DND-41 (cell line): ENCODE measurements around the gene OGG1.
A peak's percentile ranks its signal among the peaks of the same experiment; 100 is the strongest.

Experiments
- ATAC-seq: fragments of 200-7000 bp; cut with Tn5 transposase; 3 replicates; pipeline ENCODE4 v1.9.1; 2021; ENCODE audit warnings: low read depth; ENCODE audit not compliant: insufficient read depth
- DNase-seq: peaks from one replicate; pipeline ENCODE4 v3.0.0-alpha.2; 2020
- H2AFZ ChIP-seq: 2 replicates; pipeline ENCODE4 v1.6.0; 2012; ENCODE audit warnings: low read depth, low read length
- H3K27ac ChIP-seq: 2 replicates; pipeline ENCODE4 v1.5.1; 2012; ENCODE audit warnings: low read length, inconsistent platforms
- H3K27me3 ChIP-seq: fragments of 200-600 bp; sonication (generic); 2 replicates; pipeline ENCODE4 v1.6.0; 2012; ENCODE audit warnings: low read length, mild to moderate bottlenecking, inconsistent platforms; ENCODE audit not compliant: insufficient read depth, poor library complexity
- H3K36me3 ChIP-seq: 2 replicates; pipeline ENCODE4 v1.5.1; 2012; ENCODE audit warnings: low read length, inconsistent platforms; ENCODE audit not compliant: insufficient read depth
- H3K4me1 ChIP-seq: 2 replicates; pipeline ENCODE4 v1.5.1; 2012; ENCODE audit warnings: mild to moderate bottlenecking, low read length; ENCODE audit not compliant: insufficient read depth
- H3K4me2 ChIP-seq: 2 replicates; pipeline ENCODE4 v1.6.0; 2012; ENCODE audit warnings: mild to moderate bottlenecking, moderate library complexity, low read length, inconsistent platforms; ENCODE audit not compliant: insufficient read depth
- H3K4me3 ChIP-seq, 2 experiments: fragments of 200-600 bp in 1 of 2; shearing (Covaris generic) in 1 of 2; 2 replicates each; pipeline ENCODE4 v1.5.1; 2012 to 2016; ENCODE audit warnings: inconsistent platforms in 2 of 2, low read length in 2 of 2, mild to moderate bottlenecking in 2 of 2, low read depth in 1 of 2, moderate library complexity in 1 of 2
- H3K79me2 ChIP-seq: 2 replicates; pipeline ENCODE4 v1.6.0; 2012; ENCODE audit warnings: low read length, inconsistent platforms; ENCODE audit not compliant: insufficient read depth
- H3K9ac ChIP-seq: 2 replicates; pipeline ENCODE4 v1.6.0; 2012; ENCODE audit warnings: low read depth, mild to moderate bottlenecking, inconsistent platforms, low read length, moderate library complexity
- H3K9me3 ChIP-seq: 2 replicates; pipeline ENCODE4 v1.5.1; 2012; ENCODE audit warnings: low read length, moderate library complexity, mild to moderate bottlenecking, inconsistent platforms; ENCODE audit not compliant: insufficient read depth, severe bottlenecking
- H4K20me1 ChIP-seq: 2 replicates; pipeline ENCODE4 v1.6.0; 2012; ENCODE audit warnings: low read length; ENCODE audit not compliant: insufficient read depth
- EZH2 ChIP-seq: IDR thresholded peaks from 3 replicates; pipeline ENCODE4 v1.6.1; 2012; ENCODE audit warnings: borderline replicate concordance, low read depth, mild to moderate bottlenecking, moderate library complexity, low read length, inconsistent platforms; ENCODE audit not compliant: severe bottlenecking
- TF ChIP-seq, protein P1 (sequence below): IDR thresholded peaks from 2 replicates; pipeline ENCODE4 v1.5.1; 2012; ENCODE audit warnings: borderline replicate concordance, low read length, moderate library complexity, mild to moderate bottlenecking; ENCODE audit not compliant: poor library complexity, severe bottlenecking; ENCODE audit errors: extremely low read depth

OGG1 gene

GRCh38 chr3:9725775-9726515 is 23.8 kb upstream of the OGG1 start:
- TF ChIP-seq EZH2 = no peak
- TF ChIP-seq, protein P1, sequence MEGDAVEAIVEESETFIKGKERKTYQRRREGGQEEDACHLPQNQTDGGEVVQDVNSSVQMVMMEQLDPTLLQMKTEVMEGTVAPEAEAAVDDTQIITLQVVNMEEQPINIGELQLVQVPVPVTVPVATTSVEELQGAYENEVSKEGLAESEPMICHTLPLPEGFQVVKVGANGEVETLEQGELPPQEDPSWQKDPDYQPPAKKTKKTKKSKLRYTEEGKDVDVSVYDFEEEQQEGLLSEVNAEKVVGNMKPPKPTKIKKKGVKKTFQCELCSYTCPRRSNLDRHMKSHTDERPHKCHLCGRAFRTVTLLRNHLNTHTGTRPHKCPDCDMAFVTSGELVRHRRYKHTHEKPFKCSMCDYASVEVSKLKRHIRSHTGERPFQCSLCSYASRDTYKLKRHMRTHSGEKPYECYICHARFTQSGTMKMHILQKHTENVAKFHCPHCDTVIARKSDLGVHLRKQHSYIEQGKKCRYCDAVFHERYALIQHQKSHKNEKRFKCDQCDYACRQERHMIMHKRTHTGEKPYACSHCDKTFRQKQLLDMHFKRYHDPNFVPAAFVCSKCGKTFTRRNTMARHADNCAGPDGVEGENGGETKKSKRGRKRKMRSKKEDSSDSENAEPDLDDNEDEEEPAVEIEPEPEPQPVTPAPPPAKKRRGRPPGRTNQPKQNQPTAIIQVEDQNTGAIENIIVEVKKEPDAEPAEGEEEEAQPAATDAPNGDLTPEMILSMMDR = no peak
- Histone ChIP-seq H2AFZ (no peak overlapping the region), H3K27me3 (no peaks in the 10 kb centered on the region), H3K36me3 (no peaks in the 10 kb centered on the region), H3K9me3 (no peaks in the 10 kb centered on the region), H3K9ac (no peak overlapping the region), H4K20me1 (no peaks in the 10 kb centered on the region), H3K4me1 (peaks cover 10% of the 10 kb centered on the region), H3K27ac (no peak overlapping the region), H3K4me2 (no peak overlapping the region), H3K79me2 (no peaks in the 10 kb centered on the region), H3K4me3 (no peak overlapping the region)
- no peak for DNase-seq
- no peak for ATAC-seq

GRCh38 chr3:9727041-9727595 is 22.6 kb upstream of the OGG1 start:
- Histone ChIP-seq H4K20me1 (no peaks in the 10 kb centered on the region), H3K36me3 (no peaks in the 10 kb centered on the region; the same call in 1 of the 2 replicates), H3K4me2 (no peak overlapping the region), H3K9me3 (no peaks in the 10 kb centered on the region), H3K4me3 (no peak overlapping the region), H3K27ac (no peak overlapping the region), H3K4me1 (peaks cover 10% of the 10 kb centered on the region), H2AFZ (0 out of 2 replicates have a peak overlapping the region, but pooled peaks have one; percentile 2), H3K27me3 (no peaks in the 10 kb centered on the region), H3K9ac (no peak overlapping the region), H3K79me2 (peaks cover 6% of the 10 kb centered on the region)
- DNase-seq = peak; percentile 45
- no peak for TF ChIP-seq EZH2
- TF ChIP-seq, protein P1 = peak; percentile 48
- no peak for ATAC-seq

- peaks cover 12% of the 10 kb centered on the region for H3K79me2 ChIP-seq
- H4K20me1 ChIP-seq = peaks cover 5% of the 10 kb centered on the region
- H3K4me2 ChIP-seq = no peak overlapping the region
- H3K4me1 ChIP-seq = peaks cover 14% of the 10 kb centered on the region
- DNase-seq = no peak
- no peaks in the 10 kb centered on the region for H3K27me3 ChIP-seq
- H2AFZ ChIP-seq = no peak overlapping the region
- no peak for ATAC-seq
- H3K27ac ChIP-seq = no peak overlapping the region
- H3K9ac ChIP-seq = no peak overlapping the region
- H3K4me3 ChIP-seq = no peak overlapping the region
- H3K9me3 ChIP-seq = no peaks in the 10 kb centered on the region
- TF ChIP-seq, protein P1 = no peak
- no peak for TF ChIP-seq EZH2
- peaks cover under 1% of the 10 kb centered on the region; the same call in 1 of the 2 replicates for H3K36me3 ChIP-seq
Measured at GRCh38 chr3:9727743-9728142, 22.0 kb upstream of the OGG1 start.
